HepG2 (cell line): Measurements from ENCODE around the gene ERBB3. TPM values are rescaled to one million over a fixed set of nuclear protein-coding genes. Genes with fewer than 3 reads are reported as not detected.

Experiments used
- CREM ChIP-seq, 2 experiments: sonication (generic) in 1 of 2; formaldehyde crosslinking in 1 of 2; IDR thresholded peaks; 2 replicates each; pipeline versions ENCODE4 v1.4.0 to v1.6.1; 2016 to 2020; ENCODE audit warnings: antibody characterized with exemption in 1 of 2, mild to moderate bottlenecking in 1 of 2, missing genetic modification reagents in 1 of 2
- LCORL ChIP-seq, 2 experiments: fragments of 450-650 bp in 1 of 2; sonication (generic) in 1 of 2; formaldehyde crosslinking in 1 of 2; IDR thresholded peaks; 2 replicates each; pipeline versions ENCODE4 v1.5.0 to v1.6.1; 2017 to 2020; ENCODE audit warnings: antibody characterized with exemption in 1 of 2, missing genetic modification reagents in 1 of 2
- RAD21 ChIP-seq: fragments of 450-650 bp; formaldehyde crosslinking; IDR thresholded peaks from 2 replicates; pipeline ENCODE4 v1.5.0; 2020; ENCODE audit warnings: mild to moderate bottlenecking
- SOX5 ChIP-seq: IDR thresholded peaks from 2 replicates; pipeline ENCODE4 v1.6.1; 2016; ENCODE audit warnings: borderline replicate concordance
- ZFP62 ChIP-seq: sonication (generic); formaldehyde crosslinking; IDR thresholded peaks from 2 replicates; pipeline ENCODE4 v1.4.0; 2020; ENCODE audit warnings: missing genetic modification reagents
- ZFP82 ChIP-seq: sonication (generic); formaldehyde crosslinking; IDR thresholded peaks from 2 replicates; pipeline ENCODE4 v1.5.1; 2020; ENCODE audit warnings: mild to moderate bottlenecking, missing genetic modification reagents, borderline replicate concordance
- ZNF17 ChIP-seq: sonication (generic); formaldehyde crosslinking; IDR thresholded peaks from 2 replicates; pipeline ENCODE4 v1.5.0; 2020; ENCODE audit warnings: mild to moderate bottlenecking, missing genetic modification reagents
- ZNF441 ChIP-seq: sonication (generic); formaldehyde crosslinking; IDR thresholded peaks from 2 replicates; pipeline ENCODE4 v1.7.0; 2021; ENCODE audit warnings: missing genetic modification reagents, borderline replicate concordance
- ZNF816 ChIP-seq: sonication (generic); formaldehyde crosslinking; IDR thresholded peaks from 2 replicates; pipeline ENCODE4 v1.8.0; 2022; ENCODE audit warnings: missing genetic modification reagents, mild to moderate bottlenecking, borderline replicate concordance
- polyA plus RNA-seq, 8 experiments: library from polyadenylated mRNA; depleted of rRNA in 3 of 8; stranded (reverse) in 7 of 8; unstranded in 1 of 8; fragments of >200 nt; fragmentation: Illumina TruSeq in 4 of 8; extraction: Trizol in 4 of 8; gene quantifications; 2 replicates each; pipeline versions ENCODE4 v1.2.1 to v1.2.3, GENCODE V29; 2011 to 2016; ENCODE audit warnings: low read depth in 4 of 8, missing spikeins in 1 of 8, mixed read lengths in 1 of 8; ENCODE audit not compliant: insufficient read depth in 1 of 8
- total RNA-seq, 5 experiments: library from RNA; depleted of rRNA; stranded (reverse); fragments of >200 nt; fragmentation: Illumina TruSeq; extraction: Trizol; gene quantifications; 2 replicates each; pipeline ENCODE4 v1.2.3, GENCODE V29; 2016; ENCODE audit warnings: low read depth in 1 of 5
- TF ChIP-seq, protein P1 (sequence below): sonication (generic); formaldehyde crosslinking; IDR thresholded peaks from 2 replicates; pipeline ENCODE4 v1.4.0; 2020; ENCODE audit warnings: mild to moderate bottlenecking, missing genetic modification reagents, borderline replicate concordance
- TF ChIP-seq, protein P2 (sequence below), 2 experiments: fragments of 450-650 bp in 1 of 2; sonication (generic) in 1 of 2; formaldehyde crosslinking in 1 of 2; IDR thresholded peaks; 2 replicates each; pipeline versions ENCODE4 v1.6.1 to v1.8.0; 2016 to 2022; ENCODE audit warnings: antibody characterized with exemption in 1 of 2, mild to moderate bottlenecking in 1 of 2, missing genetic modification reagents in 1 of 2
- TF ChIP-seq, protein P3 (sequence below): sonication (generic); formaldehyde crosslinking; IDR thresholded peaks from 2 replicates; pipeline ENCODE4 v1.4.0; 2020; ENCODE audit warnings: missing genetic modification reagents, low read depth, mild to moderate bottlenecking, borderline replicate concordance

The ERBB3 gene
- total and polyA plus RNA-seq, 2 of the 13 experiments (the other 11 are each of a cell fraction or from before 2014, with no cell fraction given) = 93.6 to 358 TPM

DNA sequence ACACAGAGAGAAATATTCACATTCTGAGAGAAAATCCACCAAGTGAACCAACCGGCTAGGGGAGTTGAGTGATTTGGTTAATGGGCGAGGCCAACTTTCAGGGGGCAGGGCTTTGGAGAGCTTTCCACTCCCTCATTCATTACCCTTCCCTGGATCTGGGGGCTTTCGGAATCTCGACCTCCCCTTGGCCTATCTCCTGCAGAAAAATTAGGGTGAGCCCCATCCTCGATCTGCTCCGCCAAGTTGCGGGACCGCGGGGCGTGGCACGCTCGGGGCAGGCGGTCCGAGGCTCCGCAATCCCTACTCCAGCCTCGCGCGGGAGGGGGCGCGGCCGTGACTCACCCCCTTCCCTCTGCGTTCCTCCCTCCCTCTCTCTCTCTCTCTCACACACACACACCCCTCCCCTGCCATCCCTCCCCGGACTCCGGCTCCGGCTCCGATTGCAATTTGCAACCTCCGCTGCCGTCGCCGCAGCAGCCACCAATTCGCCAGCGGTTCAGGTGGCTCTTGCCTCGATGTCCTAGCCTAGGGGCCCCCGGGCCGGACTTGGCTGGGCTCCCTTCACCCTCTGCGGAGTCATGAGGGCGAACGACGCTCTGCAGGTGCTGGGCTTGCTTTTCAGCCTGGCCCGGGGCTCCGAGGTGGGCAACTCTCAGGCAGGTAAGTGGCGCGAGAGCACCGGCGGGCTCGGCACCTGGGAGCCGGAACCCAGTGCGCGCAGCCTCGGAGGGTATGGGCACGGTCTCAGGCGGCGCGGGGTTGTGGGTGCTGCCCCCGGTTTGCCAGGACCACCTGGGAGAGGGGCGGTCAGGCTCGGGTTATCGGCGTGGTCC, at the start of gene ERBB3 (continued):
- TF ChIP-seq, protein P1, sequence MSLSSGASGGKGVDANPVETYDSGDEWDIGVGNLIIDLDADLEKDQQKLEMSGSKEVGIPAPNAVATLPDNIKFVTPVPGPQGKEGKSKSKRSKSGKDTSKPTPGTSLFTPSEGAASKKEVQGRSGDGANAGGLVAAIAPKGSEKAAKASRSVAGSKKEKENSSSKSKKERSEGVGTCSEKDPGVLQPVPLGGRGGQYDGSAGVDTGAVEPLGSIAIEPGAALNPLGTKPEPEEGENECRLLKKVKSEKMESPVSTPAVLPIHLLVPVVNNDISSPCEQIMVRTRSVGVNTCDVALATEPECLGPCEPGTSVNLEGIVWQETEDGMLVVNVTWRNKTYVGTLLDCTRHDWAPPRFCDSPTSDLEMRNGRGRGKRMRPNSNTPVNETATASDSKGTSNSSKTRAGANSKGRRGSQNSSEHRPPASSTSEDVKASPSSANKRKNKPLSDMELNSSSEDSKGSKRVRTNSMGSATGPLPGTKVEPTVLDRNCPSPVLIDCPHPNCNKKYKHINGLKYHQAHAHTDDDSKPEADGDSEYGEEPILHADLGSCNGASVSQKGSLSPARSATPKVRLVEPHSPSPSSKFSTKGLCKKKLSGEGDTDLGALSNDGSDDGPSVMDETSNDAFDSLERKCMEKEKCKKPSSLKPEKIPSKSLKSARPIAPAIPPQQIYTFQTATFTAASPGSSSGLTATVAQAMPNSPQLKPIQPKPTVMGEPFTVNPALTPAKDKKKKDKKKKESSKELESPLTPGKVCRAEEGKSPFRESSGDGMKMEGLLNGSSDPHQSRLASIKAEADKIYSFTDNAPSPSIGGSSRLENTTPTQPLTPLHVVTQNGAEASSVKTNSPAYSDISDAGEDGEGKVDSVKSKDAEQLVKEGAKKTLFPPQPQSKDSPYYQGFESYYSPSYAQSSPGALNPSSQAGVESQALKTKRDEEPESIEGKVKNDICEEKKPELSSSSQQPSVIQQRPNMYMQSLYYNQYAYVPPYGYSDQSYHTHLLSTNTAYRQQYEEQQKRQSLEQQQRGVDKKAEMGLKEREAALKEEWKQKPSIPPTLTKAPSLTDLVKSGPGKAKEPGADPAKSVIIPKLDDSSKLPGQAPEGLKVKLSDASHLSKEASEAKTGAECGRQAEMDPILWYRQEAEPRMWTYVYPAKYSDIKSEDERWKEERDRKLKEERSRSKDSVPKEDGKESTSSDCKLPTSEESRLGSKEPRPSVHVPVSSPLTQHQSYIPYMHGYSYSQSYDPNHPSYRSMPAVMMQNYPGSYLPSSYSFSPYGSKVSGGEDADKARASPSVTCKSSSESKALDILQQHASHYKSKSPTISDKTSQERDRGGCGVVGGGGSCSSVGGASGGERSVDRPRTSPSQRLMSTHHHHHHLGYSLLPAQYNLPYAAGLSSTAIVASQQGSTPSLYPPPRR (CRISPR knock-in tag) = peak; percentile 66; the same call in 1 of the 2 replicates
- no peak; the same call in 1 of the 2 replicates for TF ChIP-seq RAD21
- TF ChIP-seq ZNF816 (CRISPR knock-in tag) = peak; percentile 58; the same call in 1 of the 2 replicates
- TF ChIP-seq LCORL (IDR thresholded peaks at IDR 0.05) = no peak
- no peak for TF ChIP-seq LCORL (CRISPR knock-in tag; IDR thresholded peaks at IDR 0.05)
- TF ChIP-seq ZNF441 (CRISPR knock-in tag) = no peak; the same call in 1 of the 2 replicates
- no peak; the same call in 1 of the 2 replicates for TF ChIP-seq ZFP82
- no peak for TF ChIP-seq ZNF17 (CRISPR knock-in tag)
- TF ChIP-seq, protein P2, sequence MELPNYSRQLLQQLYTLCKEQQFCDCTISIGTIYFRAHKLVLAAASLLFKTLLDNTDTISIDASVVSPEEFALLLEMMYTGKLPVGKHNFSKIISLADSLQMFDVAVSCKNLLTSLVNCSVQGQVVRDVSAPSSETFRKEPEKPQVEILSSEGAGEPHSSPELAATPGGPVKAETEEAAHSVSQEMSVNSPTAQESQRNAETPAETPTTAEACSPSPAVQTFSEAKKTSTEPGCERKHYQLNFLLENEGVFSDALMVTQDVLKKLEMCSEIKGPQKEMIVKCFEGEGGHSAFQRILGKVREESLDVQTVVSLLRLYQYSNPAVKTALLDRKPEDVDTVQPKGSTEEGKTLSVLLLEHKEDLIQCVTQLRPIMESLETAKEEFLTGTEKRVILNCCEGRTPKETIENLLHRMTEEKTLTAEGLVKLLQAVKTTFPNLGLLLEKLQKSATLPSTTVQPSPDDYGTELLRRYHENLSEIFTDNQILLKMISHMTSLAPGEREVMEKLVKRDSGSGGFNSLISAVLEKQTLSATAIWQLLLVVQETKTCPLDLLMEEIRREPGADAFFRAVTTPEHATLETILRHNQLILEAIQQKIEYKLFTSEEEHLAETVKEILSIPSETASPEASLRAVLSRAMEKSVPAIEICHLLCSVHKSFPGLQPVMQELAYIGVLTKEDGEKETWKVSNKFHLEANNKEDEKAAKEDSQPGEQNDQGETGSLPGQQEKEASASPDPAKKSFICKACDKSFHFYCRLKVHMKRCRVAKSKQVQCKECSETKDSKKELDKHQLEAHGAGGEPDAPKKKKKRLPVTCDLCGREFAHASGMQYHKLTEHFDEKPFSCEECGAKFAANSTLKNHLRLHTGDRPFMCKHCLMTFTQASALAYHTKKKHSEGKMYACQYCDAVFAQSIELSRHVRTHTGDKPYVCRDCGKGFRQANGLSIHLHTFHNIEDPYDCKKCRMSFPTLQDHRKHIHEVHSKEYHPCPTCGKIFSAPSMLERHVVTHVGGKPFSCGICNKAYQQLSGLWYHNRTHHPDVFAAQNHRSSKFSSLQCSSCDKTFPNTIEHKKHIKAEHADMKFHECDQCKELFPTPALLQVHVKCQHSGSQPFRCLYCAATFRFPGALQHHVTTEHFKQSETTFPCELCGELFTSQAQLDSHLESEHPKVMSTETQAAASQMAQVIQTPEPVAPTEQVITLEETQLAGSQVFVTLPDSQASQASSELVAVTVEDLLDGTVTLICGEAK (IDR thresholded peaks at IDR 0.05) = no peak
- TF ChIP-seq, protein P2 (CRISPR knock-in tag; IDR thresholded peaks at IDR 0.05) = peak; percentile 50; the same call in 1 of the 2 replicates
- no peak for TF ChIP-seq ZFP62 (CRISPR knock-in tag)
- TF ChIP-seq, protein P3, sequence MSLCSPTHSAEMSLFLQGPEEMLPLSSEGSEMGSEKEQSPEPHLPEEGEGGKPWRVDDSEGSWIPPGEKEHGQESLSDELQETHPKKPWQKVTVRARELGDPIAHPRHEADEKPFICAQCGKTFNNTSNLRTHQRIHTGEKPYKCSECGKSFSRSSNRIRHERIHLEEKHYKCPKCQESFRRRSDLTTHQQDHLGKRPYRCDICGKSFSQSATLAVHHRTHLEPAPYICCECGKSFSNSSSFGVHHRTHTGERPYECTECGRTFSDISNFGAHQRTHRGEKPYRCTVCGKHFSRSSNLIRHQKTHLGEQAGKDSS (CRISPR knock-in tag) = no peak; the same call in none of the 2 replicates
- no peak for TF ChIP-seq CREM (IDR thresholded peaks at IDR 0.05)
- no peak for TF ChIP-seq CREM (CRISPR knock-in tag; IDR thresholded peaks at IDR 0.05)
- TF ChIP-seq SOX5 = 0 out of 2 replicates have a peak, but pooled peaks have one; percentile 38
